Right lobe of liver (tissue), 6 donors: Measurements from ENCODE around the gene ELOVL5. TPM values are rescaled to one million over a fixed set of nuclear protein-coding genes. Genes with fewer than 3 reads are reported as not detected.

Experiments
- ATAC-seq, 4 donors: fragments of 200-7000 bp; cut with Tn5 transposase; one replicate each; pipeline ENCODE4 v1.9.1; 2020; ENCODE audit warnings: mild to moderate bottlenecking in 4 of 4, moderate library complexity in 4 of 4
- DNase-seq, 3 donors: peaks; one replicate each; pipeline ENCODE4 v3.0.0-alpha.2; 2020
- H3K27ac ChIP-seq, 3 donors: fragments of 200-600 bp; one replicate each; pipeline ENCODE4 v1.8.0; 2022
- H3K27me3 ChIP-seq, 2 donors: fragments of 200-600 bp; one replicate each; pipeline ENCODE4 v1.8.0; 2022
- H3K36me3 ChIP-seq, 4 donors: fragments of 200-600 bp; sonication (generic) in 1 of 4; one replicate each; pipeline versions ENCODE4 v1.5.1 to v1.8.0; 2017 to 2022; ENCODE audit warnings: control low read depth in 1 of 4
- H3K4me1 ChIP-seq, 4 donors: fragments of 200-600 bp; sonication (generic) in 1 of 4; one replicate each; pipeline versions ENCODE4 v1.5.1 to v1.8.0; 2017 to 2022; ENCODE audit warnings: control low read depth in 1 of 4
- H3K4me3 ChIP-seq, 3 donors: fragments of 200-600 bp; one replicate each; pipeline ENCODE4 v1.8.0; 2022
- H3K9me3 ChIP-seq, 4 donors: fragments of 200-600 bp; sonication (generic) in 1 of 4; one replicate each; pipeline versions ENCODE4 v1.5.1 to v1.8.0; 2017 to 2022; ENCODE audit warnings: control low read depth in 1 of 4
- CTCF ChIP-seq, 4 donors: fragments of 200-600 bp in 3 of 4; fragments of 450-650 bp in 1 of 4; IDR thresholded peaks; one replicate each; pipeline versions ENCODE4 v1.5.1 to v1.8.0; 2016 to 2022; ENCODE audit warnings: antibody characterized with exemption in 4 of 4, mild to moderate bottlenecking in 2 of 4
- POLR2A ChIP-seq: fragments of 450-650 bp; IDR thresholded peaks from one replicate; pipeline ENCODE4 v1.6.1; 2017; ENCODE audit warnings: antibody characterized with exemption, mild to moderate bottlenecking
- WGBS: methylation state at CpG from one replicate; pipeline ENCODE4 v1.1.6; 2018; ENCODE audit warnings: low coverage, low lambda C conversion rate; ENCODE audit not compliant: insufficient coverage; ENCODE audit errors: missing lambda C conversion rate; 5-methylcytosine and 5-hydroxymethylcytosine counted together
- intact Hi-C, 2 donors: fragments of 100-400 bp; cut with DNase I; formaldehyde crosslinking; loops; one replicate each; pipeline versions ENCODE4 v1.11.2 to v1.14.1; 2022
- microRNA-seq, 2 donors: library from miRNA; unstranded; fragments of <30 nt; microRNA quantifications; one replicate each; pipeline ENCODE4, GENCODE V29; 2019 to 2020
- small RNA-seq, 2 experiments: library from RNA; depleted of rRNA; stranded (forward); fragments of <200 nt; gene quantifications; one replicate each; pipeline ENCODE3, GENCODE V24; 2016
- total RNA-seq, 6 experiments: library from RNA; depleted of rRNA in 2 of 6; stranded (reverse); fragments of >200 nt in 2 of 6; fragmentation: NEBNext Ultra II Directional in 3 of 6; extraction: Animal tissue kit (Norgen Biotek cat#: 25700) in 3 of 6; gene quantifications; one replicate each; pipeline versions ENCODE4 v1.1.0 to v1.2.4, GENCODE V29; 2016 to 2023
- donor health status: DM: no; HTN: yes; CAD: no.
- donor health status: DM: no; HTN: no; CAD: no.
- donor health status: DM: no; HTN: no; CAD: no.
- donor health status: DM: no; HTN: yes; CAD: no.
- donor health status: DM: no; HTN: yes; CAD: no.

Gene ELOVL5
- total RNA-seq, 6 experiments from 2014 or later: 48.5 to 117 (median 55.7) TPM

- DNase-seq (no peak), ATAC-seq (no peak)
- intact Hi-C loops: no loop called here
Measured at GRCh38 chr6:53227847-53228246, 120.9 kb downstream of the ELOVL5 start.

GRCh38 chr6:53220605-53221004, 128.1 kb downstream of the ELOVL5 start:
- no peaks in the 10 kb centered on the region for H3K36me3 ChIP-seq
- no peaks in the 10 kb centered on the region for H3K27me3 ChIP-seq
- no peaks in the 10 kb centered on the region for H3K4me1 ChIP-seq
- H3K9me3 ChIP-seq: no peaks in the 10 kb centered on the region
- H3K27ac ChIP-seq: no peak overlapping the region
- DNase-seq (no peak), ATAC-seq (no peak)
- H3K4me3 ChIP-seq: no peak overlapping the region
- TF ChIP-seq POLR2A (no peak), CTCF (IDR thresholded peaks at IDR 0.05) (no peak)
- intact Hi-C loops: no loop called here

More at GRCh38 chr6:53227847-53228246, 120.9 kb downstream of the ELOVL5 start:
- Histone ChIP-seq H3K9me3 (no peaks in the 10 kb centered on the region), H3K4me1 (no peaks in the 10 kb centered on the region), H3K27ac (no peak overlapping the region), H3K27me3 (no peaks in the 10 kb centered on the region), H3K36me3 (no peaks in the 10 kb centered on the region), H3K4me3 (no peak overlapping the region)
- 100% methylated on average over 3 of the region's 3 CpGs for WGBS
- TF ChIP-seq POLR2A: no peak
- TF ChIP-seq CTCF (IDR thresholded peaks at IDR 0.05): no peak

Small RNA genes within 50 kb of the gene (microRNA-seq; reads per million reads assigned to microRNA genes)
- gene MIR5685: 0 to 0.58 reads per million in 2 donors

Small RNA genes within 50 kb of the gene (small RNA-seq; reads per million reads assigned to genes)
- gene MIR5685 (0 to 0.13 reads per million in 2 experiments), gene RNU1-136P (0.13 to 0.29 reads per million in 2 experiments)

Other genes with a start within 250 kb of the ELOVL5 start
- not detected for gene GCM1, start 200.1 kb downstream of the ELOVL5 start, total RNA-seq
- gene GCLC, start 196.2 kb upstream of the ELOVL5 start, total RNA-seq: 100 to 1,000 TPM in 4 of 6 experiments, 10 to 100 TPM in 2; 56.8 to 140 (median 103) TPM